Measurements from ENCODE around the gene MCC.

MCC gene

GRCh38 chr5:113447498-113448050, 40.7 kb downstream of the MCC start:
- no peak overlapping the region for H3K9ac ChIP-seq (ENCODE audit: low read length)
- no peaks in the 10 kb centered on the region for H3K36me3 ChIP-seq (ENCODE audit: low read length)
- no peak overlapping the region for H3K4me3 ChIP-seq (ENCODE audit: insufficient read depth, low read length, poor library complexity, severe bottlenecking)
- H3F3A ChIP-seq (ENCODE audit: insufficient read depth) = no peaks in the 10 kb centered on the region
- no peaks in the 10 kb centered on the region for H3K27me3 ChIP-seq (ENCODE audit: low read length)
- H2AFZ ChIP-seq (ENCODE audit: low read depth, low read length, severe bottlenecking) = no peak overlapping the region
- H3K79me2 ChIP-seq (ENCODE audit: insufficient read depth, low read length) = no peaks in the 10 kb centered on the region
- H3K4me2 ChIP-seq (ENCODE audit: low read depth, low read length, poor library complexity, severe bottlenecking) = no peak overlapping the region
- no peaks in the 10 kb centered on the region for H3K9me2 ChIP-seq (replicated peaks; ENCODE audit: insufficient read depth, low read length)
- H4K20me1 ChIP-seq (ENCODE audit: low read depth, low read length) = no peaks in the 10 kb centered on the region
- TF ChIP-seq CTCF (IDR thresholded peaks at IDR 0.05; ENCODE audit: insufficient read depth, low read length, poor library complexity, severe bottlenecking) (no peak), EZH2phosphoT487 (conservative IDR thresholded peaks at IDR 0.05; ENCODE audit: low read length) (no peak)
- no peak overlapping the region for H3K27ac ChIP-seq (ENCODE audit: low read depth, low read length)
- no peaks in the 10 kb centered on the region for H3K9me3 ChIP-seq (ENCODE audit: insufficient read depth, low read length)

- Histone ChIP-seq H3K4me2 (ENCODE audit: low read depth, low read length, poor library complexity, severe bottlenecking) (no peak overlapping the region), H3K27ac (ENCODE audit: low read depth, low read length) (no peak overlapping the region), H3K9me2 (replicated peaks; ENCODE audit: insufficient read depth, low read length) (no peaks in the 10 kb centered on the region), H3F3A (ENCODE audit: insufficient read depth) (no peaks in the 10 kb centered on the region), H2AFZ (ENCODE audit: low read depth, low read length, severe bottlenecking) (no peak overlapping the region), H3K9me3 (ENCODE audit: insufficient read depth, low read length) (no peaks in the 10 kb centered on the region), H3K9ac (ENCODE audit: low read length) (no peak overlapping the region), H4K20me1 (ENCODE audit: low read depth, low read length) (no peaks in the 10 kb centered on the region), H3K4me3 (ENCODE audit: insufficient read depth, low read length, poor library complexity, severe bottlenecking) (no peak overlapping the region), H3K27me3 (ENCODE audit: low read length) (no peaks in the 10 kb centered on the region), H3K79me2 (ENCODE audit: insufficient read depth, low read length) (no peaks in the 10 kb centered on the region), H3K36me3 (ENCODE audit: low read length) (no peaks in the 10 kb centered on the region)
- no peak for TF ChIP-seq CTCF (IDR thresholded peaks at IDR 0.05; ENCODE audit: insufficient read depth, low read length, poor library complexity, severe bottlenecking)
- no peak for TF ChIP-seq EZH2phosphoT487 (conservative IDR thresholded peaks at IDR 0.05; ENCODE audit: low read length)
Measured at GRCh38 chr5:113446358-113446927, 41.8 kb downstream of the MCC start.

GRCh38 chr5:113437111-113437510, 51.1 kb downstream of the MCC start:
- Histone ChIP-seq H3K4me3 (ENCODE audit: insufficient read depth, low read length, poor library complexity, severe bottlenecking) (no peak overlapping the region), H3K9me3 (ENCODE audit: insufficient read depth, low read length) (no peaks in the 10 kb centered on the region), H2AFZ (ENCODE audit: low read depth, low read length, severe bottlenecking) (no peak overlapping the region), H3K9ac (ENCODE audit: low read length) (no peak overlapping the region), H3K27me3 (ENCODE audit: low read length) (no peaks in the 10 kb centered on the region), H3K9me2 (replicated peaks; ENCODE audit: insufficient read depth, low read length) (no peaks in the 10 kb centered on the region), H3K27ac (ENCODE audit: low read depth, low read length) (no peak overlapping the region), H3K79me2 (ENCODE audit: insufficient read depth, low read length) (no peaks in the 10 kb centered on the region), H4K20me1 (ENCODE audit: low read depth, low read length) (no peaks in the 10 kb centered on the region), H3K36me3 (ENCODE audit: low read length) (no peaks in the 10 kb centered on the region), H3F3A (ENCODE audit: insufficient read depth) (no peaks in the 10 kb centered on the region), H3K4me2 (ENCODE audit: low read depth, low read length, poor library complexity, severe bottlenecking) (no peak overlapping the region)
- TF ChIP-seq EZH2phosphoT487 (conservative IDR thresholded peaks at IDR 0.05; ENCODE audit: low read length) (no peak), CTCF (IDR thresholded peaks at IDR 0.05; ENCODE audit: insufficient read depth, low read length, poor library complexity, severe bottlenecking) (no peak)
